ENCODE data around the gene OR2A42.
"Not testable (repeated sequence)": the region's sequence is repeated elsewhere in the genome, so short reads cannot be mapped to it uniquely, and the experiment has no call there.

OR2A42 gene

DNA sequence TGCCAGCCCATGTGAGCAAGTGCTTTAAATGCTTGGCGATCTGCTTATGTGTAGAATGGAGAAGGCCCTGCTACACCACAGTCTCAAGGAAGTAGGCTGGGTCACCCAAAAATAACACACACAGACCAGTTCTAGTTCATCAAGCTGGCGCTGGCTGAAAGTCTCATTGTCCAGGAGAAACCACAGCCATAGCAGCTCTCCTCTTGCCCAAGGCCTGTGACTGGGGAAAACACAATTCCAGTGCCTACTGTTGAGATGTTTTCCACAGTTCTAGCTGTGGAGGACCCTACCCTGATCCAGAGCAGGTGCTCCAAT is 60.3 kb downstream of the OR2A42 start:
- H3K4me3 ChIP-seq; DNase-seq (ENCODE audit: low spot score); H3K27ac ChIP-seq: not testable (repeated sequence)

DNA sequence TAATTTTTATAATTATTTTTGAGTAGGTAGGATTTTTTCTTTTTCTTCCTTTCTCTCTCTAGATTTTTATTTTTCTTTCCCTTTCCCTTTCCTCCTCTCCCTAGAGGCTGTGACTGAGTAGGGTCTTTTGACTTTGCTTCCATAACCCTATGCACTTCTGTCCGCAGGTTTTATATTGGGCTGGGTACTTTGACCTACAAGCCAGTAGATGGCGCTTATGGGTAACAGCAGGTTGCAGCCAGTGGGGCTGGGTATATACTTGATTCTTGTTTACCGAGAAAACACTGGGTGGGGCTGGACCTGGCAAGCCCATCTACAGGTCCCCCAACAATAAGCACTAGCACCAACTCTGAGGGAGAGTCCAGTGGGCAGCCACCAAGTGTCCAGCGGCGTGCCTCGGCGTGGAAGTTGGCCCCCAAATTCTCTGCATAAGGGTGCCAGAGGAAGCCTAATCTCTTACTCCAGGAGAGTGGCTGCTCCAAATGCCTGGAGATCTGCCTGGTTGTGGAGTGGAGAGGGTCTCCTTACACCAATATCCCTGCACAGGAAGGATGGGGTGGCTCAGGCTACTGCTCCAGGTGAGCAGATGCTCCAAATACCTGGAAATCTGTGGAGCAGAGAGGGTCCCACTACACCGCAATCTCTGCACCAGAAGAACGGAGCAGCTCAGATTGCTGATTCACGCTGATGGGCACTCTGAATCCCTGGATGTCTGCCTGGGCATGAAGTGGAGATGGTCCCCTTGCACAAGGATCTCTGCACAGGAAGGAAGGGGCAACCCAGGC is 60.8 kb downstream of the OR2A42 start:
- not testable (repeated sequence) for H3K27ac ChIP-seq; H3K4me3 ChIP-seq; DNase-seq (ENCODE audit: low spot score)

Data from coronary artery (tissue), 2 donors.